Neuronal stem cell (in vitro differentiated cells): Measurements from ENCODE around the gene BABAM2.

ENCODE experiments used
- DNase-seq: peaks from one replicate; pipeline ENCODE4 v3.0.0-alpha.2; 2013; ENCODE audit warnings: low spot score
- H2AFZ ChIP-seq: one replicate; pipeline ENCODE4 v1.6.1; 2013; ENCODE audit warnings: mild to moderate bottlenecking, low read length, inconsistent platforms
- H2AK5ac ChIP-seq: 2 replicates; pipeline ENCODE4 v1.6.1; 2013; ENCODE audit warnings: low read depth, mild to moderate bottlenecking, inconsistent platforms, low read length, moderate library complexity, mixed read lengths
- H2BK120ac ChIP-seq: 2 replicates; pipeline ENCODE4 v1.6.1; 2013; ENCODE audit warnings: low read depth, mild to moderate bottlenecking, inconsistent platforms, low read length, moderate library complexity, mixed read lengths
- H2BK12ac ChIP-seq: one replicate; pipeline ENCODE4 v1.6.1; 2013; ENCODE audit warnings: low read length, inconsistent platforms
- H2BK15ac ChIP-seq: 2 replicates; pipeline ENCODE4 v1.6.1; 2013; ENCODE audit warnings: mild to moderate bottlenecking, low read length, inconsistent platforms, mixed read lengths
- H2BK5ac ChIP-seq: one replicate; pipeline ENCODE4 v1.6.1; 2013; ENCODE audit warnings: inconsistent platforms, mild to moderate bottlenecking, low read length, moderate library complexity
- H3K14ac ChIP-seq: one replicate; pipeline ENCODE4 v1.6.1; 2013; ENCODE audit warnings: low read length, inconsistent platforms
- H3K18ac ChIP-seq: 2 replicates; pipeline ENCODE4 v1.6.1; 2013; ENCODE audit warnings: low read length, inconsistent platforms
- H3K23ac ChIP-seq: 2 replicates; pipeline ENCODE4 v1.6.1; 2013; ENCODE audit warnings: low read depth, mild to moderate bottlenecking, mixed read lengths, low read length, inconsistent platforms; ENCODE audit not compliant: poor library complexity
- H3K27ac ChIP-seq: replicated peaks from 3 replicates; pipeline ENCODE4 v1.5.1; 2013; ENCODE audit warnings: low read length, inconsistent platforms
- H3K27me3 ChIP-seq, 3 experiments: 2 replicates each; pipeline ENCODE4 v1.6.1; 2013; ENCODE audit warnings: low read length in 3 of 3, mild to moderate bottlenecking in 2 of 3, inconsistent platforms in 1 of 3, low read depth in 1 of 3, mixed read lengths in 1 of 3, moderate library complexity in 1 of 3; ENCODE audit not compliant: control insufficient read depth in 3 of 3, insufficient read depth in 3 of 3
- H3K36me3 ChIP-seq, 2 donors: replicated peaks in 1 of 2; 2 replicates each; pipeline ENCODE4 v1.6.1; 2013; ENCODE audit warnings: low read length in 2 of 2; ENCODE audit not compliant: control insufficient read depth in 2 of 2, insufficient read depth in 2 of 2
- H3K4ac ChIP-seq: 2 replicates; pipeline ENCODE4 v1.6.1; 2013; ENCODE audit warnings: inconsistent platforms, mild to moderate bottlenecking, low read length, moderate library complexity
- H3K4me1 ChIP-seq, 2 donors: 1 replicate in 1 of 2; 2 replicates in 1 of 2; pipeline ENCODE4 v1.6.1; 2013; ENCODE audit warnings: low read length in 2 of 2, low read depth in 1 of 2; ENCODE audit not compliant: control insufficient read depth in 2 of 2, insufficient read depth in 1 of 2
- H3K4me2 ChIP-seq: one replicate; pipeline ENCODE4 v1.6.1; 2013; ENCODE audit warnings: mild to moderate bottlenecking, low read length, inconsistent platforms; ENCODE audit not compliant: insufficient read depth, poor library complexity, severe bottlenecking
- H3K4me3 ChIP-seq, 2 donors: 2 replicates each; pipeline ENCODE4 v1.5.1; 2013; ENCODE audit warnings: low read length in 2 of 2, mild to moderate bottlenecking in 2 of 2, inconsistent platforms in 1 of 2, moderate library complexity in 1 of 2
- H3K79me1 ChIP-seq: one replicate; pipeline ENCODE4 v1.6.1; 2013; ENCODE audit warnings: low read depth, mild to moderate bottlenecking, inconsistent platforms, low read length, moderate library complexity
- H3K9ac ChIP-seq: one replicate; pipeline ENCODE4 v1.6.1; 2013; ENCODE audit warnings: mild to moderate bottlenecking, low read depth, low read length, inconsistent platforms; ENCODE audit not compliant: poor library complexity
- H3K9me3 ChIP-seq, 2 donors: replicated peaks in 1 of 2; 2 replicates each; pipeline versions ENCODE3 to v1.6.1; 2013; ENCODE audit warnings: low read length in 2 of 2, mild to moderate bottlenecking in 2 of 2, inconsistent platforms in 1 of 2, low read depth in 1 of 2, mixed read lengths in 1 of 2, moderate library complexity in 1 of 2; ENCODE audit not compliant: control insufficient read depth in 2 of 2, insufficient read depth in 1 of 2
- H4K8ac ChIP-seq: one replicate; pipeline ENCODE4 v1.6.1; 2013; ENCODE audit warnings: low read depth, mild to moderate bottlenecking, inconsistent platforms, low read length, moderate library complexity
- H4K91ac ChIP-seq: one replicate; pipeline ENCODE4 v1.6.1; 2013; ENCODE audit warnings: low read length, low read depth, mild to moderate bottlenecking, inconsistent platforms; ENCODE audit not compliant: poor library complexity
- whole genome bisulfite sequencing, 2 donors: extraction: QIAGEN DNeasy Blood & Tissue Kit; methylation state at CpG; one replicate each; pipeline ENCODE4 v1.1.7; 2013; ENCODE audit warnings: missing lambda C conversion rate in 2 of 2, mixed read lengths in 1 of 2; ENCODE audit not compliant: insufficient read length in 2 of 2, insufficient replicate concordance in 1 of 2; ENCODE audit errors: extremely low coverage in 2 of 2; 5-methylcytosine and 5-hydroxymethylcytosine counted together

BABAM2 gene

DNA sequence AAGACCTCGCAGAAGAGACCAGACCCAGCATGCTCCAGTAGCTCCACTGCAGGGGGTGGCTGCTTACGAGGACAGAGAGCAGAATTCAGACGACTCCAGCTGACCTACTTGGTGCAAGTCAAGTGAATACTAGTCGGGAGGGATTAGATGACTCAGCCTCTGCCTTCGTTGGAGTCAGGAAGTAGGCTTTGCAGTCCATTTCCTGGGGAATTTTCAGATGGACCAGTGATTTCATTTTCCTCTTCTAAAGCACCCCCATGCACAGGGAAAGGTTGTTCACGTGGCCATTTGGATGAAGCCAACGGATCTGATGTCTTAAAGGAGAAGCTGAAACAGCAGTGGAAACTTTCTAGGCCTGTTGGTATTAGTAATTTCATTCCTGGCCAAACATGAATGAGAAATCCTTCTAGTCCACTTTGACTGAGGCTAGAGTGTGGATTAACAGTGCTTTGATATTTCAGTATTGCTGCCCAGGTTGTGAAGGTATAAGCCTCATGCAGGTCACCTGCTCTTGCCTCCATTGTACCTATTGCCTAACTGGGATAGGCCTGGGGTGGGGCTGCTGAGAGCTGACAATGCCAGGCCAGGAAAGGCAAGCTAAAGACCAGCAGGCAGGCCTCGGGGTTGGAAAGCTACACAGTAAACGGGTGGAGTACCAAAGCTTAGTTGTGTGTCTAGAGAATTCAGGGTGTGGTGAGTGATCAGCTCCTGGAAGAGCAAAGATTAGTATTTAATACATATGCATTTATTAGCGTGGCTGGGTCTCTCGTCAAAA, 384.6 kb downstream of the BABAM2 start:
- Histone ChIP-seq H3K4me1 (peaks cover 5 to 18% of the 10 kb centered on the region in 2 donors), H3K14ac (no peak overlapping the region), H2BK15ac (no peak overlapping the region), H2BK120ac (no peak overlapping the region), H2BK12ac (no peak overlapping the region), H3K23ac (no peak overlapping the region), H3K4ac (no peak overlapping the region), H3K36me3 (peaks cover 0 to 1% of the 10 kb centered on the region in 2 donors), H3K9me3 (no peaks in the 10 kb centered on the region), H2AK5ac (no peak overlapping the region), H3K18ac (no peak overlapping the region), H3K4me2 (no peak overlapping the region), H3K27ac (no peak overlapping the region), H3K79me1 (no peaks in the 10 kb centered on the region), H4K91ac (no peak overlapping the region), H3K9ac (no peak overlapping the region), H2BK5ac (no peak overlapping the region), H3K4me3 (no peak overlapping the region), H2AFZ (no peak overlapping the region), H3K27me3 (no peaks in the 10 kb centered on the region), H4K8ac (no peak overlapping the region)
- WGBS, 2 donors = no CpG with 5 or more reads among the region's 11 CpGs
- no peak for DNase-seq

DNA sequence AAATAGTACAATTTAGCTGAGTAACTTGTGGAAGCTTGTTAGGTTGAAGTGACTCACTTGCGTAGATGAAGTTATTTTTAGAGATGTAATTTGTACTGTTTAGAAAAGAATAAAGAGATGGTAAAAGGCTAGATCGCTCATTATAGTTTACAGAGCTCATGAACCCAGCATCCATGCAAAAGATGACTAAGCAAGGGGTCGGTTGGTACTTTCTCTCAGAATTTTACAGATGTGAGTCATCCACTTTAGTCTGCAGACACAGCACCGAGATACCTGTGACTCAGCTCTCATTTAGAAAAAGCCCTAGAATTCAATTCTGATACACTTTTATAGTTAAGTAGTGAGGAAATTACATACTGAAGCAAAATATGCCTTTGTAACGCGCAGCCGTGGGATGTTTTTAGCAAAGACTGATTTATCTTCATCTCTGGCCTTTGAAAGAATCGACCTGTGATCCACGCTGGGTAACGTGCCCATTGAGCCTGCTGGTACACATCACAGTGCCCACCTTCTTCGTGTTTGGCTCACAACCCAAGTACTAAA, 385.6 kb downstream of the BABAM2 start:
- no peak overlapping the region for H2BK15ac ChIP-seq
- DNase-seq = no peak
- H3K27ac ChIP-seq = peak overlapping the region; percentile 6

DNA sequence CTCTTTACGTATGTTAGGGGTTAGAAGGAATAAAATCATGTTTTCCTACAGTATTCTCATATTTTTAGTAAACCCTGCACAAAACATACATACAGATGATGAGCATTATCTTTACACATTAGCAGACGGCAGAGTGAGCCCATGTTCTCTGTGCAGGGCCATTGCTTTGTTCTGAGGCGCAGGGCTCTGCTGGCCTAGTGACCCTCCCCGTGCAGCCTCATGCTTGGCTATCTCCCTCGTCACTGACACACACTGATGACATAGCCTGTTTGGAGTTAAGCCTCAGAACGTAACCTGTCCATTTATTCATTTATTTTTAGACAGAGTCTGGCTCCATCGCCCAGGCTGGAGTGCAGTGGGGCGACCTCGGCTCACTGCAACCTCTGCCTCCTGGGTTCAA, 386.3 kb downstream of the BABAM2 start:
- WGBS, 2 donors = no CpG with 5 or more reads among the region's 9 CpGs
- H3K14ac ChIP-seq = no peak overlapping the region
- no peaks in the 10 kb centered on the region for H3K27me3 ChIP-seq
- H3K36me3 ChIP-seq = peaks cover 0 to 1% of the 10 kb centered on the region in 2 donors
- no peak overlapping the region for H3K4me2 ChIP-seq
- no peak overlapping the region for H2BK12ac ChIP-seq
- no peak overlapping the region for H3K9ac ChIP-seq
- H4K8ac ChIP-seq = no peak overlapping the region
- peaks cover 5 to 17% of the 10 kb centered on the region in 2 donors for H3K4me1 ChIP-seq
- H2BK5ac ChIP-seq = no peak overlapping the region
- DNase-seq = no peak
- H3K79me1 ChIP-seq = no peaks in the 10 kb centered on the region
- H2BK15ac ChIP-seq = no peak overlapping the region
- H3K4ac ChIP-seq = no peak overlapping the region
- H3K18ac ChIP-seq = no peak overlapping the region
- H4K91ac ChIP-seq = no peak overlapping the region
- no peaks in the 10 kb centered on the region for H3K9me3 ChIP-seq
- H2AFZ ChIP-seq = no peak overlapping the region
- H3K27ac ChIP-seq = no peak overlapping the region
- no peak overlapping the region for H2BK120ac ChIP-seq
- no peak overlapping the region for H3K4me3 ChIP-seq
- H3K23ac ChIP-seq = no peak overlapping the region
- no peak overlapping the region for H2AK5ac ChIP-seq

More for the DNA sequence above, 385.6 kb downstream of the BABAM2 start:
- Histone ChIP-seq H3K79me1 (no peaks in the 10 kb centered on the region), H4K91ac (no peak overlapping the region), H2AK5ac (no peak overlapping the region), H3K23ac (no peak overlapping the region), H3K27me3 (no peaks in the 10 kb centered on the region), H3K36me3 (peaks cover 0 to 1% of the 10 kb centered on the region in 2 donors), H3K4me1 (peaks cover 5 to 18% of the 10 kb centered on the region in 2 donors), H2BK5ac (no peak overlapping the region), H3K4ac (no peak overlapping the region), H4K8ac (no peak overlapping the region), H2BK12ac (no peak overlapping the region), H3K9ac (no peak overlapping the region), H2AFZ (no peak overlapping the region), H2BK120ac (no peak overlapping the region), H3K4me3 (no peak overlapping the region), H3K4me2 (no peak overlapping the region), H3K9me3 (no peaks in the 10 kb centered on the region), H3K18ac (no peak overlapping the region), H3K14ac (no peak overlapping the region)
- 100% methylated on average over 2 of the region's 11 CpGs; no CpG with 5 or more reads in 1 of the 2 donors for WGBS, 2 donors

DNA sequence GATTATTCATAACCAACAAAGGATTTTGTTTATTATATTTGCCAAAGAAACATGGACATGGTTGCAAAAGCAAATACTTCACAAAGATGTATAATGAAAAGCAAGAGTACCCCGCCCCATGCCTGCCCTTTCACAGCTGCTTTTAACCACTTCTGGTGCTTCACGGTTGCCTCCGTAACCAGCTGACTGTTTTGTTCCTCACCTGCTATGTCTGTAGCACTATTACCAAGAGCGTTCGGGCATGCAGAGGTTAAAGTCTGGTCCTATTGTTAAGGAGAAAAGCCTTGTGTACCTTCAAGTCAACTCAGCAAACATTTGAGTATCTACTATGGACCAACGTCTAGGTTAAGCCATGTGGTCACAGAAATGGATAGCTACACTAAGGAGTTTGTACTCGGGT, 386.9 kb downstream of the BABAM2 start:
- H3K27me3 ChIP-seq = no peaks in the 10 kb centered on the region
- H3K79me1 ChIP-seq = no peaks in the 10 kb centered on the region
- no CpG with 5 or more reads among the region's 7 CpGs for WGBS, 2 donors
- no peak overlapping the region for H3K14ac ChIP-seq
- no peak overlapping the region for H4K91ac ChIP-seq
- no peak overlapping the region for H3K23ac ChIP-seq
- H3K4me1 ChIP-seq = peaks cover 5 to 16% of the 10 kb centered on the region in 2 donors
- H3K9ac ChIP-seq = no peak overlapping the region
- no peak overlapping the region for H2BK12ac ChIP-seq
- H3K18ac ChIP-seq = no peak overlapping the region
- H2BK5ac ChIP-seq = no peak overlapping the region
- no peak overlapping the region for H2BK15ac ChIP-seq
- H3K36me3 ChIP-seq = peaks cover 0 to 1% of the 10 kb centered on the region in 2 donors
- no peak for DNase-seq
- no peak overlapping the region for H3K27ac ChIP-seq
- H3K4me3 ChIP-seq = no peak overlapping the region
- no peak overlapping the region for H3K4ac ChIP-seq
- no peak overlapping the region for H3K4me2 ChIP-seq
- no peak overlapping the region for H2BK120ac ChIP-seq
- no peak overlapping the region for H2AFZ ChIP-seq
- H4K8ac ChIP-seq = no peak overlapping the region
- H3K9me3 ChIP-seq = no peaks in the 10 kb centered on the region
- no peak overlapping the region for H2AK5ac ChIP-seq
